Uterus (tissue), 2 donors: ENCODE measurements around the gene ENOSF1.

ENCODE experiments used
- POLR2A ChIP-seq, 2 donors: fragments of 450-650 bp; IDR thresholded peaks; one replicate each; pipeline ENCODE4 v1.6.1; 2016; ENCODE audit warnings: antibody characterized with exemption in 2 of 2, mild to moderate bottlenecking in 1 of 2, moderate library complexity in 1 of 2
- TF ChIP-seq, protein P1 (sequence below), 4 experiments: fragments of 200-600 bp in 2 of 4; fragments of 450-650 bp in 2 of 4; sonication (generic) in 2 of 4; IDR thresholded peaks; one replicate each; pipeline ENCODE4 v1.5.1; 2016 to 2019; ENCODE audit warnings: antibody characterized with exemption in 4 of 4, mild to moderate bottlenecking in 2 of 4, moderate library complexity in 1 of 4

- TF ChIP-seq, protein P1, sequence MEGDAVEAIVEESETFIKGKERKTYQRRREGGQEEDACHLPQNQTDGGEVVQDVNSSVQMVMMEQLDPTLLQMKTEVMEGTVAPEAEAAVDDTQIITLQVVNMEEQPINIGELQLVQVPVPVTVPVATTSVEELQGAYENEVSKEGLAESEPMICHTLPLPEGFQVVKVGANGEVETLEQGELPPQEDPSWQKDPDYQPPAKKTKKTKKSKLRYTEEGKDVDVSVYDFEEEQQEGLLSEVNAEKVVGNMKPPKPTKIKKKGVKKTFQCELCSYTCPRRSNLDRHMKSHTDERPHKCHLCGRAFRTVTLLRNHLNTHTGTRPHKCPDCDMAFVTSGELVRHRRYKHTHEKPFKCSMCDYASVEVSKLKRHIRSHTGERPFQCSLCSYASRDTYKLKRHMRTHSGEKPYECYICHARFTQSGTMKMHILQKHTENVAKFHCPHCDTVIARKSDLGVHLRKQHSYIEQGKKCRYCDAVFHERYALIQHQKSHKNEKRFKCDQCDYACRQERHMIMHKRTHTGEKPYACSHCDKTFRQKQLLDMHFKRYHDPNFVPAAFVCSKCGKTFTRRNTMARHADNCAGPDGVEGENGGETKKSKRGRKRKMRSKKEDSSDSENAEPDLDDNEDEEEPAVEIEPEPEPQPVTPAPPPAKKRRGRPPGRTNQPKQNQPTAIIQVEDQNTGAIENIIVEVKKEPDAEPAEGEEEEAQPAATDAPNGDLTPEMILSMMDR (IDR thresholded peaks at IDR 0.05): no peak
- no peak for TF ChIP-seq POLR2A (IDR thresholded peaks at IDR 0.05)
These were observed 24.1 kb downstream of the ENOSF1 start for GRCh38 chr18:688323-688722.
